ENCODE measurements around the gene ARL9.

The ARL9 gene, protein sequence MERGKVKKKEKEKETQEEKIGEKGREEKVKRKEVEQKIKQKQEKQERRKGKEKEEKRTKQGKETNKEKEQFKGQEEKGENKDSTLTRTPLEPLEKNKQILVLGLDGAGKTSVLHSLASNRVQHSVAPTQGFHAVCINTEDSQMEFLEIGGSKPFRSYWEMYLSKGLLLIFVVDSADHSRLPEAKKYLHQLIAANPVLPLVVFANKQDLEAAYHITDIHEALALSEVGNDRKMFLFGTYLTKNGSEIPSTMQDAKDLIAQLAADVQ

DNA sequence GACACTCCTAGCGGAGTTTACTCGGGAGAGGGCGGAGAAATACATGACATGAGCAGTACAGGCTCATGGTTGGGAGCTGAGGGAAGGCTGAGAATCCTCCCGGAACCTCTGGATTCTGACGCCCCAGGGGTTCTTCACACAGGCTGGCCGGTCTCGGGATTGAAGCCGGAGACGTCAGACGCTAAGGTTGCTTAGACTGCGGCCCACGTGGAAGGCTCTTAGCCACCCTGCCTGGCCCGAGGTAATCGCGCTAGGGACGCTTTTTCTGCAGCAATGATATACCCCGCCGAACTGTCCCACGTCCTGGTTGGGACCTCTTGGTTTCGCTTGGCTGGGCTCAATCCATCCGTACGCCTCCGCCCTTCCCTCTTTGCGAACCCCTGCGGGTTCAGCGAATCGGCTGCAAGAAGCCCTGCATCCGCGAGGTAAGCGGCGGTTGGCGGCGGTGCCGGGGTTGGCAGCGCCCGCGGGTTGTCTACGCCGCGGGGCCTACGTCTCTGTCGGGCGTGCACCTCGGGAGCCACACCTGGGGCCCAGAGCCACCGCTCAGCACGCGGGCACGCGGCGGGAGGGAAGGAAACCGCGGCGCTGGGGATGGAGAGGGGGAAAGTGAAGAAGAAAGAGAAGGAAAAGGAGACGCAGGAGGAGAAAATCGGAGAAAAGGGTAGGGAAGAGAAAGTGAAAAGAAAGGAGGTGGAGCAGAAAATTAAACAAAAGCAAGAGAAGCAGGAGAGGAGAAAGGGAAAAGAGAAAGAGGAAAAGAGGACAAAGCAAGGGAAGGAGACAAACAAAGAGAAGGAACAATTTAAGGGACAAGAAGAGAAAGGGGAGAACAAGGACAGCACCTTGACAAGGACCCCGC is at the start of gene ARL9:
Gene ARL9 (plus strand): TSS at position 523 of the 862 bp plus-strand sequence. CDS start 72 bp downstream, at position 595.
- TF ChIP-seq, protein P1, sequence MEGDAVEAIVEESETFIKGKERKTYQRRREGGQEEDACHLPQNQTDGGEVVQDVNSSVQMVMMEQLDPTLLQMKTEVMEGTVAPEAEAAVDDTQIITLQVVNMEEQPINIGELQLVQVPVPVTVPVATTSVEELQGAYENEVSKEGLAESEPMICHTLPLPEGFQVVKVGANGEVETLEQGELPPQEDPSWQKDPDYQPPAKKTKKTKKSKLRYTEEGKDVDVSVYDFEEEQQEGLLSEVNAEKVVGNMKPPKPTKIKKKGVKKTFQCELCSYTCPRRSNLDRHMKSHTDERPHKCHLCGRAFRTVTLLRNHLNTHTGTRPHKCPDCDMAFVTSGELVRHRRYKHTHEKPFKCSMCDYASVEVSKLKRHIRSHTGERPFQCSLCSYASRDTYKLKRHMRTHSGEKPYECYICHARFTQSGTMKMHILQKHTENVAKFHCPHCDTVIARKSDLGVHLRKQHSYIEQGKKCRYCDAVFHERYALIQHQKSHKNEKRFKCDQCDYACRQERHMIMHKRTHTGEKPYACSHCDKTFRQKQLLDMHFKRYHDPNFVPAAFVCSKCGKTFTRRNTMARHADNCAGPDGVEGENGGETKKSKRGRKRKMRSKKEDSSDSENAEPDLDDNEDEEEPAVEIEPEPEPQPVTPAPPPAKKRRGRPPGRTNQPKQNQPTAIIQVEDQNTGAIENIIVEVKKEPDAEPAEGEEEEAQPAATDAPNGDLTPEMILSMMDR (IDR thresholded peaks at IDR 0.05; ENCODE audit: low read depth, low read length): no peak
- peak; percentile 52 to 68 for DNase-seq (ENCODE audit: low read depth in 2 of 2)
- peak within 1 kb of the TSS; percentile 58 to 62 for H3K4me3 ChIP-seq (replicated peaks in 1 of 2; ENCODE audit: low read depth in 2 of 2, low read length in 2 of 2)

DNA sequence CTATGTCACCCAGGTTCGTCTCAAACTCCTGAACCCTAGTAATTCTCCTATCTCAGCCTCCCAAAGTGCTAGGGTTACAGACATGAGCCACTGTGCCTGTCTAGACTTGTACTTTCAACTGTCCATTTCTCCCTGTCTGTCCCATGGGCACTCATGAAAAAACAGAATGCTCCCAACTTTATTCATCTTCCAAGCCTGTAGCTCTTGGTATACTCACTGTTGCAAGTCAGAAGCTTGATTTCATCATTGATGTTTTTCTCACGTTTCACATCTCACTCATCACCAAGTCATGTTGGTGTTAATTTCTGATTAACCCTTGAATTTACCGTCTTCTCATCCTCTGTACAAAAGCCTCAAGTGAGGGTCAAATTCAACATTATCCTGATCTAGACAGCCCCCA is 45.5 kb upstream of the ARL9 start:
- TF ChIP-seq, protein P1 (IDR thresholded peaks at IDR 0.05; ENCODE audit: low read depth, low read length): no peak
- DNase-seq (ENCODE audit: low read depth in 2 of 2): no peak

DNA sequence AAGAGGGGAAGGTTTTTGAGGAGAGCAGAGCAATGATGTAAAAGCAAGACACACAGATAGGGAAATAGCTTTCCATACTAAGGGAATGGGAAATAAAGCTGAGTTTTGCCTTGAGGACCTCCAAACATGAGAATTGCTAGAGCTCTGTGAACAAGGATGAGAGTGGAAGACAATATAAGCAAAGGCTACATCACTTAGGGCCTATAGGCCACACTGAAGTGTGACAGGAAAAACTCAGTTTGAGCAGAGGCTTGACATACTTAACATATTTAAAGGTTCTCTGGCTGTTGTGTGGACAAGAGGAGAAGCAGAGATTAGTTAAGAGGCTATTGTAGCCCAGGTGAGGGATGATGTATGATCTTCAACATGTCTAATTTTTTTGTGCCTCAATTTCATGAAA is 43.4 kb upstream of the ARL9 start:
- TF ChIP-seq, protein P1 (IDR thresholded peaks at IDR 0.05; ENCODE audit: low read depth, low read length): no peak
- no peak overlapping the region for H3K4me3 ChIP-seq (replicated peaks in 1 of 2; ENCODE audit: low read depth in 2 of 2, low read length in 2 of 2)
- no peak for DNase-seq (ENCODE audit: low read depth in 2 of 2)

More for the DNA sequence above, 45.5 kb upstream of the ARL9 start:
- no peak overlapping the region for H3K4me3 ChIP-seq (replicated peaks in 1 of 2; ENCODE audit: low read depth in 2 of 2, low read length in 2 of 2)

DNA sequence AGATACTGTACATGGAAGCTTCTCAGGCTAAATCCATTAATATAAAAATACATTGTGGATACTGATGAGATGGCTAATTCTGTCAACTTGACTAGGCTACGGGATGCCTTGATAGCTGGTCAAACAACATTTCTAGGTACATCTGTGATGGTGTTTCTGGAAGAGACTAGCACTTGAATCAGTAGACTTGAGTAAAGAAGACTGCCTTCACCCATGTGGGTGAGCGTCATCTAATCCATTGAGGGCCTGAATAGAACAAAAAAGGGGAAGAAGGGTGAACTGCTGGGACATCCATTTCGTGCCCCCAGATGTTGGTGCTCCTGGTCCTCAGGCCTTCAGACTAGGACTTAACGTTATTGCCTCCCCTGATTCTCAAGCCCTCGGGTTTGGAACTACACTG is 41.9 kb upstream of the ARL9 start:
- no peak overlapping the region for H3K4me3 ChIP-seq (replicated peaks in 1 of 2; ENCODE audit: low read depth in 2 of 2, low read length in 2 of 2)
- no peak for DNase-seq (ENCODE audit: low read depth in 2 of 2)
- TF ChIP-seq, protein P1 (IDR thresholded peaks at IDR 0.05; ENCODE audit: low read depth, low read length): no peak

DNA sequence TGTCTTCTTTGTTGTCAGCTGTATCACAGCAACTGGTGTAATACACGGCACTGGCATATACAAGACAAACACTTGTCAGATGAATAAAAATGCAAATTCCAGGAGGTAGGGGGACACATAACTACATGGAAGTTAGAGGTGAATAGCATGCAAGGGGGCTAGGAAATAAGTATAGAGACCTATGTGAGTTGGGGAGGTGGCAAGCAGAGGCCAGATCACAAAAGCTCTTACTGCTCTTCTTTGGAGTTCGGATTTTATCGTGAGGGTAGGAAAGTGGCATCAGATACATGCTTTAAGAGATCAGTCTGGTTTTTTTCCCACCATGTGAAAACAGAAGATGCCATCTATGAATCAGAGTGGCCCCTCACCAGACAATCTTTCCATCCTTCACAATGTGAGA is 41.0 kb upstream of the ARL9 start:
- TF ChIP-seq, protein P1 (IDR thresholded peaks at IDR 0.05; ENCODE audit: low read depth, low read length): no peak

DNA sequence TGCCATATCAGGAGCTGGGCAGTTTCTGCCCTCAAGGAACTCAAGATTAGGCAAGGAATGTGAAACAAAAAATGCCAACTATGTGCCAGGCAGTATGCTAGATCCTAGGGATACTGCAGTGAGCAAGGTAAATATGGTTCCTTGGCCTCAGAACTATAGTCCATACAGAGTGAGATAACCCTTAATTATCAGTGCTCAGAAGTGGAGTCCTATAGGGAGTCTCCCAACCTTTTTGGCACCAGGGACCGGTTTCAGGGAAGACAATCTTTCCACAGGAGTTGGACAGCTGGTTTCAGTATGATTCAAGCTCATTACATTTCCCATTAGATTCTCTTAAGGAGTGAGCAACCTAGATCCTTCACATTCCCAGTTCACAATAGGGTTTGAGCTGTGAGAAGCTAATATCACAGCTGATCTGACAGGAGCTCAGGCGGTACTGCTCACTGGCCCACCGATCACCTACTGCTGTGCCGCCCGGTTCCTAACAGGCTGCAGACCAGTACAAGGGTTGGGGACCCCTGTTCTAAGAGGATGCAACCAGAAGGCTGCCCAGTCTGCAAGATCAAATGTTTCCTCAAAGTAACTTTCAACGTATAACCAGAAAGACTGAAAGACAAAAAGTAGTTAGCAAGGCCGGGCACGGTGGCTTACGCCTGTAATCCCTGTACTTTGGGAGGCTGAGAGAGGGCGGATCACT is 39.8 kb upstream of the ARL9 start:
- DNase-seq (ENCODE audit: low read depth in 2 of 2): peak in 1 of 2 donors; percentile 48
- TF ChIP-seq, protein P1 (IDR thresholded peaks at IDR 0.05; ENCODE audit: low read depth, low read length): no peak
- peak overlapping the region; percentile 82 to 89 for H3K4me3 ChIP-seq (replicated peaks in 1 of 2; ENCODE audit: low read depth in 2 of 2, low read length in 2 of 2)

More for the DNA sequence above, 41.0 kb upstream of the ARL9 start:
- no peak for DNase-seq (ENCODE audit: low read depth in 2 of 2)
- H3K4me3 ChIP-seq (replicated peaks in 1 of 2; ENCODE audit: low read depth in 2 of 2, low read length in 2 of 2): no peak overlapping the region

DNA sequence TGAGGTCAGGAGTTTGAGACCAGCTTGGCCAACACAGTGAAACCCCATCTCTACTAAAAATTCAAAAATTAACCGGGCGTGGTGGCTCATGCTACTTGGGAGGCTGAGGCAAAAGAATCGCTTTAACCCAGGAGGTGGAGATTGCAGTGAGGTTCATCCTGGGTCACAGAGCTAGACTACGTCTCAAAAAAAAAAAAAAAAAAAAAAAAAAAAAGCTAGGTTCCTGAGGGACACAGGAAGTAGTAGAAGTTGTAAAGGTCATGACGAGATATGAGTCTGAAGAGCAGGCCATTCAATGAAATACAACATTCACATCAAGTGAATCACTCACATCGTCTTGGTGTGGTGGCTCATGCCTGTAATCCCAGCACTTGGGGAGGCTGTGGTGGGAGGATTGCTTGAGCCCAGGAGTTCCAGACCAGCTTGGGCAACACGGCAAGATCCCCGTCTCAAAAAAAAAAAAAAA is 39.3 kb upstream of the ARL9 start:
- DNase-seq (ENCODE audit: low read depth in 2 of 2): peak; percentile 49 to 80
- H3K4me3 ChIP-seq (replicated peaks in 1 of 2; ENCODE audit: low read depth in 2 of 2, low read length in 2 of 2): peak overlapping the region; percentile 82 to 89

Measured in cardiac fibroblast (primary cell).